Esophagus muscularis mucosa (tissue), 4 donors: ENCODE results near the gene ACAD11. TPM values are rescaled to one million over a fixed set of nuclear protein-coding genes. Genes with fewer than 3 reads are reported as not detected.
A peak's percentile ranks its signal among the peaks of the same experiment; 100 is the strongest.

Source experiments
- DNase-seq: peaks from one replicate; pipeline ENCODE4 v3.0.0-alpha.2; 2017; ENCODE audit errors: extremely low spot score
- H3K27ac ChIP-seq, 4 donors: fragments of 200-600 bp; sonication (generic); replicated peaks in 1 of 4; 1 replicate in 3 of 4; 2 replicates in 1 of 4; pipeline ENCODE4 v1.5.1; 2016 to 2019; ENCODE audit warnings: mild to moderate bottlenecking in 1 of 4
- H3K27me3 ChIP-seq, 4 donors: fragments of 200-600 bp; sonication (generic); one replicate each; pipeline versions ENCODE4 v1.5.1 to v1.6.0; 2016 to 2019
- H3K36me3 ChIP-seq, 4 donors: fragments of 200-600 bp; sonication (generic); one replicate each; pipeline ENCODE4 v1.5.1; 2016 to 2019
- H3K4me1 ChIP-seq, 4 donors: fragments of 200-600 bp; sonication (generic); one replicate each; pipeline ENCODE4 v1.5.1; 2016 to 2019
- H3K4me3 ChIP-seq, 4 donors: fragments of 200-600 bp; sonication (generic); 1 replicate in 2 of 4; 2 replicates in 2 of 4; pipeline ENCODE4 v1.5.1; 2016 to 2019; ENCODE audit warnings: mild to moderate bottlenecking in 4 of 4, moderate library complexity in 1 of 4
- H3K9me3 ChIP-seq, 4 donors: fragments of 200-600 bp; sonication (generic); 1 replicate in 3 of 4; 2 replicates in 1 of 4; pipeline ENCODE4 v1.5.1; 2016 to 2019
- CTCF ChIP-seq, 3 experiments: fragments of 200-600 bp in 2 of 3; fragments of 450-650 bp in 1 of 3; sonication (generic) in 2 of 3; IDR thresholded peaks; one replicate each; pipeline ENCODE4 v1.5.1; 2017 to 2019; ENCODE audit warnings: antibody characterized with exemption in 3 of 3, mild to moderate bottlenecking in 2 of 3, moderate library complexity in 1 of 3
- EP300 ChIP-seq: sonication (generic); formaldehyde crosslinking; IDR thresholded peaks from one replicate; pipeline ENCODE4 v1.6.1; 2017; ENCODE audit warnings: antibody characterized with exemption
- POLR2A ChIP-seq: fragments of 450-650 bp; IDR thresholded peaks from one replicate; pipeline ENCODE4 v1.6.1; 2017; ENCODE audit warnings: antibody characterized with exemption, moderate library complexity, mild to moderate bottlenecking, low read depth
- POLR2AphosphoS5 ChIP-seq, 2 donors: sonication (generic); formaldehyde crosslinking; IDR thresholded peaks; one replicate each; pipeline ENCODE4 v1.6.1; 2017; ENCODE audit warnings: antibody characterized with exemption in 2 of 2
- WGBS: methylation state at CpG from one replicate; pipeline ENCODE4 v1.1.5; 2018; 5-methylcytosine and 5-hydroxymethylcytosine counted together
- intact Hi-C: fragments of 100-400 bp; cut with DNase I; formaldehyde crosslinking; loops from one replicate; pipeline ENCODE4 v1.15.1; 2023
- total RNA-seq, 4 donors: library from RNA; depleted of rRNA; stranded (reverse); fragments of >200 nt; gene quantifications; one replicate each; pipeline versions ENCODE4 v1.1.0 to v1.2.1, GENCODE V29; 2016

ACAD11 gene
- total RNA-seq, 4 donors from 2014 or later: 14.1 to 26.6 (median 17.2) TPM

- peaks cover 19 to 85% (median 42%) of the 10 kb centered on the region in 4 donors for H3K36me3 ChIP-seq
Measured at GRCh38 chr3:132537297-132537696, 122.3 kb downstream of the ACAD11 start.

GRCh38 chr3:132536442-132537153, 123.0 kb downstream of the ACAD11 start:
- TF ChIP-seq POLR2A: no peak
- no peak for TF ChIP-seq CTCF (IDR thresholded peaks at IDR 0.05)
- TF ChIP-seq POLR2AphosphoS5 (IDR thresholded peaks at IDR 0.05): no peak
- TF ChIP-seq EP300: no peak
- DNase-seq: no peak
- Histone ChIP-seq H3K27ac (no peak overlapping the region), H3K9me3 (no peaks in the 10 kb centered on the region), H3K4me3 (no peak overlapping the region), H3K4me1 (peaks cover 0 to 8% (median 5%) of the 10 kb centered on the region in 4 donors), H3K27me3 (no peaks in the 10 kb centered on the region), H3K36me3 (peaks cover 22 to 81% (median 45%) of the 10 kb centered on the region in 4 donors)
- intact Hi-C loops: loop anchor here (2.0 kb wide), 1 partner anchor 106 kb away; no protein-coding TSS in a partner anchor
- 94% methylated on average over 3 of the region's 3 CpGs for WGBS

More at GRCh38 chr3:132537297-132537696, 122.3 kb downstream of the ACAD11 start:
- no peak for TF ChIP-seq CTCF (IDR thresholded peaks at IDR 0.05)
- TF ChIP-seq EP300: no peak
- no peak for TF ChIP-seq POLR2A
- no peak for TF ChIP-seq POLR2AphosphoS5 (IDR thresholded peaks at IDR 0.05)
- H3K27me3 ChIP-seq: no peaks in the 10 kb centered on the region
- 93% methylated on average over 1 of the region's 1 CpG for WGBS
- H3K4me3 ChIP-seq: no peak overlapping the region
- H3K9me3 ChIP-seq: no peaks in the 10 kb centered on the region
- no peak for DNase-seq
- H3K27ac ChIP-seq: no peak overlapping the region
- intact Hi-C loops: loop anchor here (2.0 kb wide), 1 partner anchor 106 kb away; no protein-coding TSS in a partner anchor
- peaks cover 0 to 8% (median 5%) of the 10 kb centered on the region in 4 donors for H3K4me1 ChIP-seq

- DNase-seq: no peak
- H3K27ac ChIP-seq: no peak overlapping the region
Measured at GRCh38 chr3:132535575-132536441, 123.8 kb downstream of the ACAD11 start.

GRCh38 chr3:132530624-132531023, 129.0 kb downstream of the ACAD11 start:
- Histone ChIP-seq H3K4me1 (no peaks in the 10 kb centered on the region), H3K27me3 (no peaks in the 10 kb centered on the region), H3K4me3 (no peak overlapping the region), H3K9me3 (no peaks in the 10 kb centered on the region), H3K36me3 (peaks cover 22 to 90% (median 63%) of the 10 kb centered on the region in 4 donors), H3K27ac (no peak overlapping the region)
- TF ChIP-seq POLR2AphosphoS5 (IDR thresholded peaks at IDR 0.05): no peak
- TF ChIP-seq CTCF (IDR thresholded peaks at IDR 0.05): no peak
- TF ChIP-seq EP300: no peak
- TF ChIP-seq POLR2A: no peak
- intact Hi-C loops: no loop called here
- 81% methylated on average over 3 of the region's 3 CpGs for WGBS
- no peak for DNase-seq

More at GRCh38 chr3:132535575-132536441, 123.8 kb downstream of the ACAD11 start:
- Histone ChIP-seq H3K9me3 (no peaks in the 10 kb centered on the region), H3K36me3 (peaks cover 21 to 81% (median 47%) of the 10 kb centered on the region in 4 donors), H3K4me1 (peaks cover 0 to 8% (median 5%) of the 10 kb centered on the region in 4 donors), H3K4me3 (no peak overlapping the region), H3K27me3 (no peaks in the 10 kb centered on the region)
- TF ChIP-seq CTCF (IDR thresholded peaks at IDR 0.05): peak; percentile 62 to 67 (median 65)
- no peak for TF ChIP-seq POLR2AphosphoS5 (IDR thresholded peaks at IDR 0.05)
- WGBS: 58% methylated on average over 7 of the region's 7 CpGs
- intact Hi-C loops: loop anchor here (2.0 kb wide), 1 partner anchor 107 kb away; no protein-coding TSS in a partner anchor
